Keratinocyte (primary cell): ENCODE measurements around the gene BOD1L1. TPM values are rescaled to one million over a fixed set of nuclear protein-coding genes. Genes with fewer than 3 reads are reported as not detected.

ENCODE experiments used
- DNase-seq: peaks from one replicate; pipeline ENCODE4 v3.0.0-alpha.2; 2011; ENCODE audit warnings: low read depth, missing footprints, low spot score
- FAIRE-seq: peaks from 2 replicates; lab custom pipeline; 2011; peaks lifted over from hg19 to GRCh38; lab: Jason Lieb, UNC
- H2AFZ ChIP-seq: 2 replicates; pipeline ENCODE4 v1.6.0; 2012; ENCODE audit warnings: low read length, control low read depth, inconsistent platforms; ENCODE audit not compliant: control insufficient read depth
- H3K27ac ChIP-seq: 2 replicates; pipeline ENCODE4 v1.5.1; 2011; ENCODE audit warnings: low read length; ENCODE audit not compliant: control insufficient read depth, insufficient read depth
- H3K27me3 ChIP-seq: 3 replicates; pipeline ENCODE4 v1.6.0; 2011; ENCODE audit warnings: low read length; ENCODE audit not compliant: control insufficient read depth, insufficient read depth; ENCODE audit errors: extremely low read depth
- H3K36me3 ChIP-seq, 2 experiments: 2 replicates in 1 of 2; 3 replicates in 1 of 2; pipeline ENCODE4 v1.5.1; 2011; ENCODE audit warnings: low read length in 2 of 2, mild to moderate bottlenecking in 1 of 2; ENCODE audit not compliant: control insufficient read depth in 2 of 2, insufficient read depth in 2 of 2; ENCODE audit errors: extremely low read depth in 1 of 2
- H3K4me1 ChIP-seq: 3 replicates; pipeline ENCODE4 v1.5.1; 2011; ENCODE audit warnings: low read length; ENCODE audit not compliant: control insufficient read depth, insufficient read depth; ENCODE audit errors: extremely low read depth
- H3K4me2 ChIP-seq: 3 replicates; pipeline ENCODE4 v1.6.0; 2011; ENCODE audit warnings: low read depth, low read length; ENCODE audit not compliant: control insufficient read depth, insufficient read depth; ENCODE audit errors: extremely low read depth
- H3K4me3 ChIP-seq, 3 experiments: fragments of 200-600 bp in 1 of 3; sonication (generic) in 1 of 3; 2 replicates in 2 of 3; 3 replicates in 1 of 3; pipeline ENCODE4 v1.5.1; 2011 to 2016; ENCODE audit warnings: low read length in 3 of 3, mild to moderate bottlenecking in 3 of 3, control low read depth in 2 of 3, inconsistent platforms in 1 of 3, low read depth in 1 of 3, mixed read lengths in 1 of 3, mixed run types in 1 of 3, moderate library complexity in 1 of 3; ENCODE audit not compliant: control insufficient read depth in 2 of 3, insufficient read depth in 2 of 3; ENCODE audit errors: extremely low read depth in 1 of 3
- H3K79me2 ChIP-seq: 2 replicates; pipeline ENCODE4 v1.6.0; 2012; ENCODE audit warnings: low read length; ENCODE audit not compliant: control insufficient read depth, insufficient read depth
- H3K9ac ChIP-seq: 3 replicates; pipeline ENCODE4 v1.6.0; 2011; ENCODE audit warnings: low read length; ENCODE audit not compliant: control insufficient read depth, insufficient read depth; ENCODE audit errors: extremely low read depth
- H3K9me1 ChIP-seq: 3 replicates; pipeline ENCODE4 v1.6.0; 2011; ENCODE audit warnings: low read length; ENCODE audit not compliant: control insufficient read depth, insufficient read depth; ENCODE audit errors: extremely low read depth
- H3K9me3 ChIP-seq: 2 replicates; pipeline ENCODE4 v1.5.1; 2012; ENCODE audit warnings: low read depth, low read length; ENCODE audit not compliant: control insufficient read depth
- H4K20me1 ChIP-seq: 3 replicates; pipeline ENCODE4 v1.6.0; 2011; ENCODE audit warnings: low read length; ENCODE audit not compliant: control insufficient read depth, insufficient read depth; ENCODE audit errors: extremely low read depth
- CTCF ChIP-seq, 3 experiments: IDR thresholded peaks in 1 of 3; conservative IDR thresholded peaks in 1 of 3; optimal IDR thresholded peaks in 1 of 3; 2 replicates in 2 of 3; 3 replicates in 1 of 3; pipeline versions ENCODE3 to v1.5.1; 2011; ENCODE audit warnings: low read length in 3 of 3, mild to moderate bottlenecking in 3 of 3, moderate library complexity in 2 of 3, control low read depth in 1 of 3, inconsistent platforms in 1 of 3; ENCODE audit not compliant: insufficient read depth in 2 of 3; ENCODE audit errors: extremely low read depth in 1 of 3
- EZH2 ChIP-seq: IDR thresholded peaks from one replicate; pipeline ENCODE4 v1.6.1; 2012; ENCODE audit warnings: inconsistent platforms, mild to moderate bottlenecking, low read length, moderate library complexity
- dilution Hi-C: fragments of 300-500 bp; cut with MboI; formaldehyde crosslinking; loops from one replicate; pipeline ENCODE4 v1.7.0; 2020; ENCODE audit warnings: low sequenced_read_pairs; ENCODE audit not compliant: extremely low pct_ligation_motif_present
- polyA plus RNA-seq, 5 experiments: library from polyadenylated mRNA; depleted of rRNA in 3 of 5; stranded (reverse) in 3 of 5; stranded (forward) in 1 of 5; unstranded in 1 of 5; fragments of >200 nt; gene quantifications; 1 replicate in 1 of 5; 2 replicates in 3 of 5; 3 replicates in 1 of 5; pipeline versions ENCODE4 v1.2.1 to v1.2.3, GENCODE V29; 2011 to 2012; ENCODE audit warnings: missing spikeins in 2 of 5, low read depth in 1 of 5, low replicate concordance in 1 of 5

Gene BOD1L1
- polyA plus RNA-seq, 1 donor (not counting 4 experiments of a cell fraction or from before 2014, with no cell fraction given): 20.6 TPM

- DNase-seq (no peak), FAIRE-seq (no peak)
- Histone ChIP-seq H3K9me3 (no peaks in the 10 kb centered on the region), H3K9ac (no peak overlapping the region), H3K9me1 (no peaks in the 10 kb centered on the region), H3K4me1 (no peaks in the 10 kb centered on the region), H3K4me2 (no peak overlapping the region), H2AFZ (no peak overlapping the region), H3K27me3 (peaks cover 99% of the 10 kb centered on the region), H3K4me3 (no peak overlapping the region), H4K20me1 (peaks cover 6% of the 10 kb centered on the region), H3K79me2 (no peaks in the 10 kb centered on the region), H3K36me3 (no peaks in the 10 kb centered on the region), H3K27ac (no peak overlapping the region)
- TF ChIP-seq EZH2 (no peak), CTCF (optimal IDR thresholded peaks at IDR 0.05 in 1 of 3, IDR thresholded peaks at IDR 0.05 in 1 of 3, conservative IDR thresholded peaks at IDR 0.05 in 1 of 3; ENCODE audit: extremely low read depth in 1 of 3, insufficient read depth in 2 of 3, low read length in 3 of 3) (no peak)
- dilution Hi-C loops: no loop called here
Measured at GRCh38 chr4:13536607-13537006, 90.9 kb downstream of the BOD1L1 start.

- Histone ChIP-seq H2AFZ (no peak overlapping the region), H3K9me3 (no peaks in the 10 kb centered on the region), H3K4me3 (no peak overlapping the region), H3K4me1 (no peaks in the 10 kb centered on the region), H3K4me2 (no peak overlapping the region), H3K79me2 (no peaks in the 10 kb centered on the region), H4K20me1 (peaks cover 6% of the 10 kb centered on the region), H3K27ac (no peak overlapping the region), H3K36me3 (no peaks in the 10 kb centered on the region), H3K9ac (no peak overlapping the region), H3K27me3 (peaks cover 99% of the 10 kb centered on the region), H3K9me1 (no peaks in the 10 kb centered on the region)
- TF ChIP-seq EZH2 (peak; percentile 96), CTCF (optimal IDR thresholded peaks at IDR 0.05 in 1 of 3, IDR thresholded peaks at IDR 0.05 in 1 of 3, conservative IDR thresholded peaks at IDR 0.05 in 1 of 3; ENCODE audit: extremely low read depth in 1 of 3, insufficient read depth in 2 of 3, low read length in 3 of 3) (no peak)
- dilution Hi-C loops: no loop called here
- DNase-seq (no peak), FAIRE-seq (no peak)
Measured at GRCh38 chr4:13535708-13536361, 91.7 kb downstream of the BOD1L1 start.
